PC-3 (cell line): ENCODE results near the gene APOD. TPM values are rescaled to one million over a fixed set of nuclear protein-coding genes. Genes with fewer than 3 reads are reported as not detected.
A peak's percentile ranks its signal among the peaks of the same experiment; 100 is the strongest.

Source experiments
- ATAC-seq: fragments of 200-7000 bp; cut with Tn5 transposase; 2 replicates; pipeline ENCODE4 v1.9.1; 2020; ENCODE audit warnings: mild to moderate bottlenecking, moderate library complexity
- BruUV-seq: library from RNA; stranded (reverse); fragments of 400-500 nt; replicated peaks from 2 replicates; lab custom pipeline; 2021; lab: Mats Ljungman, UMichigan
- CTCF ChIA-PET: fragments of 300-600 bp; sonication (Branson Sonifier 250); formaldehyde crosslinking; loops from one replicate; lab custom pipeline; 2022; ENCODE audit warnings: antibody characterized with exemption; lab: Charles Lee
- POLR2A ChIA-PET: fragments of 300-600 bp; sonication (Branson Sonifier 250); formaldehyde crosslinking; loops from one replicate; lab custom pipeline; 2022; ENCODE audit warnings: antibody characterized with exemption; ENCODE audit not compliant: unreplicated experiment; lab: Charles Lee
- DNase-seq: peaks from one replicate; pipeline ENCODE4 v3.0.0-alpha.2; 2015
- H2AFZ ChIP-seq: fragments of 300-600 bp; sonication (generic); 2 replicates; pipeline ENCODE4 v1.6.0; 2016; ENCODE audit warnings: antibody characterized with exemption, low read length
- H3F3A ChIP-seq: fragments of 300-600 bp; sonication (generic); one replicate; pipeline ENCODE4 v1.6.0; 2017; ENCODE audit warnings: antibody characterized with exemption, low read length, control low read depth, mild to moderate bottlenecking; ENCODE audit not compliant: unreplicated experiment
- H3K27ac ChIP-seq: fragments of 300-600 bp; sonication (generic); 2 replicates; pipeline ENCODE4 v1.5.1; 2016; ENCODE audit warnings: mild to moderate bottlenecking, low read length
- H3K27me3 ChIP-seq: fragments of 300-600 bp; sonication (generic); 2 replicates; pipeline ENCODE4 v1.6.1; 2016; ENCODE audit warnings: low read length, mixed read lengths
- H3K36me3 ChIP-seq: fragments of 300-600 bp; sonication (generic); 2 replicates; pipeline ENCODE4 v1.6.1; 2016; ENCODE audit warnings: low read depth, mixed run types, low read length, mixed read lengths
- H3K4me1 ChIP-seq: fragments of 300-600 bp; sonication (generic); 2 replicates; pipeline ENCODE4 v1.5.1; 2016; ENCODE audit warnings: low read length; ENCODE audit not compliant: insufficient read depth
- H3K4me2 ChIP-seq: fragments of 300-600 bp; sonication (generic); 2 replicates; pipeline ENCODE4 v1.6.0; 2016; ENCODE audit warnings: low read length
- H3K4me3 ChIP-seq: fragments of 300-600 bp; sonication (generic); 2 replicates; pipeline ENCODE4 v1.5.1; 2016; ENCODE audit warnings: mild to moderate bottlenecking, low read length, mixed read lengths
- H3K79me2 ChIP-seq: fragments of 300-600 bp; sonication (generic); 2 replicates; pipeline ENCODE4 v1.6.1; 2017; ENCODE audit warnings: low read length, mixed read lengths
- H3K9ac ChIP-seq: fragments of 300-600 bp; sonication (generic); 2 replicates; pipeline ENCODE4 v1.6.0; 2016; ENCODE audit warnings: mild to moderate bottlenecking, low read length
- H3K9me2 ChIP-seq: fragments of 300-600 bp; sonication (generic); replicated peaks from 2 replicates; pipeline ENCODE4 v1.6.1; 2016; ENCODE audit warnings: mixed run types, low read length, mixed read lengths
- H3K9me3 ChIP-seq: fragments of 300-600 bp; sonication (generic); 2 replicates; pipeline ENCODE4 v1.6.1; 2016; ENCODE audit warnings: low read length, mixed read lengths
- H4K20me1 ChIP-seq: fragments of 300-600 bp; sonication (generic); 2 replicates; pipeline ENCODE4 v1.6.1; 2016; ENCODE audit warnings: low read length, mixed read lengths
- CTCF ChIP-seq: fragments of 300-600 bp; sonication (generic); conservative IDR thresholded peaks from 2 replicates; pipeline ENCODE4 v1.5.1; 2017; ENCODE audit warnings: antibody characterized with exemption, low read depth, mild to moderate bottlenecking, low read length
- EZH2 ChIP-seq: fragments of 300-600 bp; sonication (generic); IDR thresholded peaks from one replicate; pipeline ENCODE4 v1.6.1; 2017; ENCODE audit warnings: antibody characterized with exemption, mild to moderate bottlenecking, low read length; ENCODE audit not compliant: unreplicated experiment
- EZH2phosphoT487 ChIP-seq: fragments of 300-600 bp; sonication (generic); IDR thresholded peaks from 2 replicates; pipeline ENCODE4 v1.6.1; 2018; ENCODE audit warnings: mild to moderate bottlenecking, antibody characterized with exemption, low read length, borderline replicate concordance
- intact Hi-C: fragments of 100-400 bp; cut with micrococcal nuclease; formaldehyde crosslinking; loops from 2 replicates; pipeline ENCODE4 v1.9.0; 2023
- total RNA-seq: library from RNA; depleted of rRNA; stranded (reverse); fragments of >200 nt; gene quantifications from 2 replicates; pipeline ENCODE4 v1.2.3, GENCODE V29; 2014

APOD gene
- total RNA-seq, 1 experiment from 2014 or later: not detected

GRCh38 chr3:195558602-195559001 lies 25.1 kb downstream of the APOD start:
- intact Hi-C loops: loop anchor here (1.0 to 2.0 kb wide), 3 partner anchors 12 to 356 kb away; no protein-coding TSS in a partner anchor
- no peaks in the 10 kb centered on the region for H3K9me2 ChIP-seq
- H4K20me1 ChIP-seq: no peaks in the 10 kb centered on the region
- H3K4me1 ChIP-seq: peaks cover 15% of the 10 kb centered on the region
- 0 out of 2 replicates have a peak overlapping the region, but pooled peaks have one; percentile 19 for H2AFZ ChIP-seq
- H3K79me2 ChIP-seq: no peaks in the 10 kb centered on the region
- CTCF ChIA-PET: interaction anchor here (0.6 kb wide), 1 partner anchor 25 kb away, joined by 3 read pairs; the partner anchor contains the start of gene APOD
- H3K4me3 ChIP-seq: no peak overlapping the region
- TF ChIP-seq CTCF (peak; percentile 78), EZH2phosphoT487 (no peak), EZH2 (no peak)
- H3K27ac ChIP-seq: no peak overlapping the region
- DNase-seq: peak; percentile 65
- no TSS peak for BruUV-seq
- ATAC-seq: peak; percentile 60
- H3K9ac ChIP-seq: no peak overlapping the region
- POLR2A ChIA-PET: no interaction called here
- H3K9me3 ChIP-seq: no peaks in the 10 kb centered on the region
- no peaks in the 10 kb centered on the region for H3K27me3 ChIP-seq
- no peaks in the 10 kb centered on the region for H3K36me3 ChIP-seq
- H3K4me2 ChIP-seq: no peak overlapping the region
- no peaks in the 10 kb centered on the region for H3F3A ChIP-seq

GRCh38 chr3:195557322-195557721 lies 26.4 kb downstream of the APOD start:
- TF ChIP-seq EZH2phosphoT487: no peak
- no peak for TF ChIP-seq CTCF
- Histone ChIP-seq H3K27ac (no peak overlapping the region), H3K9ac (no peak overlapping the region), H3K4me3 (no peak overlapping the region), H4K20me1 (no peaks in the 10 kb centered on the region), H2AFZ (no peak overlapping the region), H3K27me3 (no peaks in the 10 kb centered on the region), H3K9me2 (no peaks in the 10 kb centered on the region), H3K36me3 (no peaks in the 10 kb centered on the region), H3K9me3 (no peaks in the 10 kb centered on the region), H3F3A (no peaks in the 10 kb centered on the region), H3K79me2 (no peaks in the 10 kb centered on the region), H3K4me1 (peaks cover 15% of the 10 kb centered on the region), H3K4me2 (no peak overlapping the region)
- ATAC-seq (no peak), DNase-seq (no peak)
- CTCF ChIA-PET: no interaction called here
- intact Hi-C loops: no loop called here
- POLR2A ChIA-PET: no interaction called here
- BruUV-seq: no TSS peak

GRCh38 chr3:195556390-195556789 lies 27.4 kb downstream of the APOD start:
- no peaks in the 10 kb centered on the region for H3K9me2 ChIP-seq
- H3K4me3 ChIP-seq: no peak overlapping the region
- H3K36me3 ChIP-seq: no peaks in the 10 kb centered on the region
- intact Hi-C loops: no loop called here
- H3K9me3 ChIP-seq: no peaks in the 10 kb centered on the region
- H3K4me2 ChIP-seq: no peak overlapping the region
- peak; percentile 8; the same call in 1 of the 2 replicates for ATAC-seq
- no peak overlapping the region for H3K9ac ChIP-seq
- no peaks in the 10 kb centered on the region for H3K79me2 ChIP-seq
- BruUV-seq: no TSS peak
- ChIA-PET CTCF (interaction anchor here (0.9 kb wide), 1 partner anchor 285 kb away, joined by 3 read pairs; no protein-coding TSS in a partner anchor), POLR2A (no interaction called here)
- DNase-seq: peak; percentile 37
- peaks cover 15% of the 10 kb centered on the region for H3K4me1 ChIP-seq
- no peaks in the 10 kb centered on the region for H3F3A ChIP-seq
- H4K20me1 ChIP-seq: no peaks in the 10 kb centered on the region
- no peaks in the 10 kb centered on the region for H3K27me3 ChIP-seq
- peak overlapping the region; percentile 23; the same call in 1 of the 2 replicates for H2AFZ ChIP-seq
- H3K27ac ChIP-seq: no peak overlapping the region
- TF ChIP-seq CTCF: peak; percentile 70
- no peak for TF ChIP-seq EZH2phosphoT487
